IPS-NIHi7 (cell line): ENCODE data around the gene PCSK5.
"Not testable (repeated sequence)": the region's sequence is repeated elsewhere in the genome, so short reads cannot be mapped to it uniquely, and the experiment has no call there.

Source experiments
- DNase-seq: peaks from one replicate; pipeline ENCODE4 v3.0.0; 2012; ENCODE audit warnings: mixed read lengths; ENCODE audit errors: extremely low spot score

The PCSK5 gene

DNA sequence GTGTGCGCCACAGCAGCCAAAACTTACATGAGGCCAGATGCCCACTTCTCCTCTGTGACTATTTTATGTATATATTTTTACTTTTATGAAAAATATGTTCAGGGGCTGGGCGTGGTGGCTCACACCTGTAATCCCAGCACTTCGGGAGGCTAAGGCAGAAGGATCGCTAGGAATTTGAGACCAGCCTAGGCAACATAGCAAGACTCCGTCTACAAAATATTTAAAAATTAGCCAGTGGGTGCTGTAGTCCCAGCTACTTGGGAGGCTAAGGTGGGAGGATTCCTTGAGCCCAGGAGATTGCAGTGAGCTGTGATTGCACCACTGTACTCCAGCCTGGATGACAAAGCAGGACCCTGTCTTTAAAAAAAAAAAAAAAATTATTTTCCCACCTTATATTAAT is 420.5 kb downstream of the PCSK5 start:
- no peak for DNase-seq

DNA sequence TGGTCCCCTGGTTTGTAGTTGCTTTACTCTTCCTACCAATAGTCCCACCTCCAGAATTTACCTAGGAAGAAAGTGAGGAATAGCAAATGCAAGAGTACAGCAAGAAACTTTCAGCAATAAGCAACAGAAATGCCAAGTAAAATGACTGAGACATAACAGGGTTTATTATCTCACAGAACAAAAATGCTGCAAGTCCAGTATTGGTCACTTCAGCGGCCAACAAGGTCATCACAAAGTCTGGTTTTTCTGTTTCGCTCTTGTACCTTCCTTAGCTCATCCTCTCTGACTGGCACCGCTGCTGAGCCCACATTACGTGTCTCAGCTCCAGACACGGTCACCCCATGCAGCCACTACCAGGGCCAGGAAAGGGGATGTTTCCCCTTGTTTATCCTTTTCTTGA is 421.1 kb downstream of the PCSK5 start:
- no peak for DNase-seq

DNA sequence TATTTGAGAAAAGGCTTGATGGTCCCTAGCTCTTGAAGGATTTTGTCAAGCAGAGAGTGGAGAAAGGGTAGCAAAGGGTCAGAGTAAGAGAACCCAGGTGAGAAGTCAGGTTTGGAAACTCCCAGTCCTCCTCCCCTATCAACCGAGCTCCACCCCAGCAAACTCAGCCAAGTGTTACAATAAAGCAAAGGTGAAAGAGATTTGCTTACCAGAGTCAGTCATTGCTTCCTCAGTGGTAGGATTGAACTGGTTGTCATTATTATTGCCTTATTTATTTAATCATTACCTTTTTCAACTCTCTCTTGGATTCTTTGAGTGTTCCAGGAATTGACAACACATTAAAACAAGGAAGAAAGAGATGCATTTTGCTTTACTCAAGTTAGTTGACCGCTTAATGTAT is 423.3 kb downstream of the PCSK5 start:
- DNase-seq: no peak

DNA sequence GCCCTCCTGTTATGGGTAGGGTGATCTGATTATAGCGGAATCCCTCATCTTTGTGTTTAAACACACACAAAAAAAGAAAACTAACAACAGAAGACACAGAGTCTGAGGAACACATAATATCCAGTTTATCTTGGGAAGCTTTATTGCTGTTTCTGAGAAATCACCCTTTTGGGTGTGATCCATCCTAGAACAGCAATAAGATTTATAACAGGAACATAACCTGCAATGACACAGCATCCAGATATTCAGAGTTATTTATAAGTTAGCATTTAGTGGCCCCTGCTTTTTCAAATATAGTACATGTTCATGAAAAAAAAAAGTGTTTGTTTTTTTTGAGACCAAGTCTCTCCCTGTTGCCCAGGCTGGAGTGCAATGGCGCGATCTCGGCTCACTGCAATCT is 423.8 kb downstream of the PCSK5 start:
- no peak for DNase-seq

DNA sequence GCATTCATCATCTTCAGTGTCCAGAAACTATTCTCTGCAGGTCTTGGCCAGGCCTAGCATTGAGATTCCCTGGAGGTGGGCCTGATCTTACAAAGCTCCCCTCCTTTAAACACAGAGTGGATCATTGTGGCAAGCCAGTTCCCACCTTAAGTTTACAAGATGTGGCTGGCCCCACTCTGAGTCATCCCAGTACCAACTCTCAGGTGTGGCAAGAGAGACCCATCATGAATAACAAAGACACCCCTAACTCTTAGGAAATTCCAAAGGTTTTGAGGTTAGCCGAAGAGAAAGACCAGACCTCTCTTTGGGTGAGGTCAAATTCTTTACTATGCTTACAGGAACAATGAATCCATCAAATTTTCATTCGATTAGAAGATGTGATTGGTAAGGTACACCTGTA is 425.6 kb downstream of the PCSK5 start:
- no peak for DNase-seq

DNA sequence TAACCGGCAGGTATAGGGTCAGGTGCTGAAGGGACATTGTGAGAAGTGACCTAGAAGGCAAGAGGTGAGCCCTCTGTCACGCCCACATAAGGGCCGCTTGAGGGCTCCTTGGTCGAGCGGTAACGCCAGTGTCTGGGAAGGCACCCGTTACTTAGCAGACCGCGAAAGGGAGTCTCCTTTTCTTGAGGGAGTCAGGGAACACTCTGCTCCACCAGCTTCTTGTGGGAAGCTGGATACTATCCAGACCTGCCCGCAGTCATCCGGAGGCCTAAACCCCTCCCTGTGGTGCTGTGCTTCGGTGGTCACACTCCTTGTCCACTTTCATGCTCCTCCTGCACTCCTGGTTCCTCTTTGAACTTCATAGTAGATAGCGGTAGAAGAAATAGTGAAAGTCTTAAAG is 429.0 kb downstream of the PCSK5 start:
- DNase-seq: not testable (repeated sequence)

DNA sequence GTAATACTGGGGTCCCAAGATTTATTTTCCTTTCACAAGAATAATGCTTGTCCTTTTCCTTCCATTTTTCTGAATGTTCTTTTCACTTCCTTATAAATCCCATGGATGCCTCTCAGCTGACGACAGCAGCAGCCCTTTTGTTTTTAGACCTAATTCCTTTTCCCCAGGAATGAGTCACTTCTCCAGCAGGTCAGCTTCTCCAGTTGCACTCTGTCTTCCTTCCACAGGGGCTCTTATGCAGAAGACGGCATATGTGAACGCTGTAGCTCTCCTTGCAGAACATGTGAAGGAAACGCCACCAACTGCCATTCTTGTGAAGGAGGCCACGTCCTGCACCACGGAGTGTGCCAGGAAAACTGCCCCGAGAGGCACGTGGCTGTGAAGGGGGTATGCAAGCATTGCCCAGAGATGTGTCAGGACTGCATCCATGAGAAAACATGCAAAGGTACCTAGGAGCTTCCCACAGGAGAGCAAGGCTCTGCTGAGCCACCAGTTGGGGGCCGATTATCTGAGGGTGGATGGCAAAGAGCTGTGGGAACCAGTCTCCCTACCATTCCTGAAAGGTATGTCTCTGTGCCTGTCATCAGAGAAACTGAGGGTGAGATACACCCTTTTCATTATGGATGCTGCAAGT is 430.8 kb downstream of the PCSK5 start:
- peak; percentile 48 for DNase-seq

DNA sequence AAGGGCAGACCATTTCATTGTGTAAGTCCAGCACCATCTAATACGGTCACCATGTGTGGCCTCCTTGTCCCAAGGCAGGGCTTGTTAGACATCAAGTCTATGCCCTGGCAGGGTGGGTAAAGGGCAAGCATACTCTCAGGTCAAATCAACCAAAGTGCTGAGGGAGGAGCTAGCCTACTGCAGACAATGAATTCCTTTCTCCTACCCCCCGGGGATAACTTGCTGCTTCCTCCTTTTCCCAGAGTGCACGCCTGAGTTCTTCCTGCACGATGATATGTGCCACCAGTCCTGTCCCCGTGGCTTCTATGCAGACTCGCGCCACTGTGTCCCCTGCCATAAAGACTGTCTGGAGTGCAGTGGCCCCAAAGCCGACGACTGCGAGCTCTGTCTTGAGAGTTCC is 432.3 kb downstream of the PCSK5 start:
- DNase-seq: peak; percentile 25

DNA sequence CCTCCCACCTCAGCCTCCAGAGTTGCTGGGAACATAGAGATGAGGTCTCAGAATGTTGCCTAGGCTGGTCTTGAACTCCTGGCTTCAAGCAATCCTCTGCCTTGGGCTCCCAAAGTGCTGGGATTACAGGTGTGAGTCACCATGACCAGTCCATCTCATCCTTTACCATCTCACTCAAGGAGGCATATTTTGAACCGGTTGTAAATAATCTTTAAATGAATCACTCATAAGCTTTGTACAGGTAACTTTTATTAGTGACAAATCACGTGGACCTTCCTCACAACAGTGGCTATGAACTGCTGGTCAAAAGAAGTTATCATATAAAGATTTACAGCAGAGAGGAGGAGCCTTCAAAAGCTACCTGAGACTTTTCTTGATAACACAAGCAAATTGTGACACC is 433.0 kb downstream of the PCSK5 start:
- no peak for DNase-seq

DNA sequence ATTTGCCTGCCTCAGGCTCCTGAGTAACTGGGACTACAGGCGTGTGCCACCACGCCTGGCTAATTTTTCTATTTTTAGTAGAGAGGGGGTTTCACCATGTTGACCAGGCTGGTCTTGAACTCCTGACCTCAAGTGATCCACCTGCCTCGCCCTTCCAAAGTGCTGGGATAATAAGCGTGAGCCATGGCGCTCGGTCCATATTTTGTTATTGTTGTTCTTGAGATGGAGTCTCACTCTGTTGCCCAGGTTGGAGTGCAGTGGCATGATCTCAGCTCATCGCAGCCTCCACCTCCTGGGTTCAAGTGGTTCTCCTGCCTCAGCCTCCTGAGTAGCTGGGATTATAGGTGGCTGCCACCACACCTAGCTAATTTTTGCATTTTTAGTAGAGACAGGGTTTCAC is 433.6 kb downstream of the PCSK5 start:
- DNase-seq: not testable (repeated sequence)

DNA sequence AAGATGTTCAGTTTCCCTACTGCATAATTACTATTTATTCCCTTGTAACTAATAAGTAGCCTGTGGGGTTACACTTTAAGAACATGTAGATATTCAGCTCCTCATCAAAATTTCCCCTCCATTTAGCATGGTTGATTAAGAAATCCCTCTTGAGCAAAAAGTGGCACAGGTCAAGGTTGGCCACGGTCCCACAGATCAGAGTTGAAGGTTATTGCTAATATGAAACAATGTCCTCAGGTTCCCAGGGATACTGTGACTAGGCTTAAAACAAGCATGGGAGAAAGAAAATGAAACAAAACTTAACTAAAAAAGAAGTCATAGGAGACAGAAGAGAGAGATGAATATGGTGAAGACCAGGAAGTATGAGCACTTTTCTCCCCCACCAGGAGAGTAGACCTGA is 439.6 kb downstream of the PCSK5 start:
- no peak for DNase-seq

DNA sequence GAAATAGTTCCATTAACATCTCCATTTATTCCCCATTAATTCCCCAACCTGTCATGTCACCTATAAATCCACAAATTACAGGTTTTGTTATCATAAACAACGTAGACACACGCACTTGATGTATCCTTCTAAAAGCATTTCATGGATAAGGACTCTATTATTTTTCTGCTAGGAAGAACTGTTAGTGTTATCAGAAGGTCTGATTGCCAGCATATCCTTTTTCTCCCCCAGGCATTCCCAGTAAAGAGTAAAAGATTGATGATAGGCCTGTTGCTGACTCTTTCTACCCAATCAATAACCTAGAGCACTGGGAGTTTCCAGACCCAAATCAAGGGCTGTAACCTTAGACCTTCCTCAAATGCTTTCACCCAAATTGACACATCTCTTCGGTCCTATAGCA is 442.9 kb downstream of the PCSK5 start:
- no peak for DNase-seq

DNA sequence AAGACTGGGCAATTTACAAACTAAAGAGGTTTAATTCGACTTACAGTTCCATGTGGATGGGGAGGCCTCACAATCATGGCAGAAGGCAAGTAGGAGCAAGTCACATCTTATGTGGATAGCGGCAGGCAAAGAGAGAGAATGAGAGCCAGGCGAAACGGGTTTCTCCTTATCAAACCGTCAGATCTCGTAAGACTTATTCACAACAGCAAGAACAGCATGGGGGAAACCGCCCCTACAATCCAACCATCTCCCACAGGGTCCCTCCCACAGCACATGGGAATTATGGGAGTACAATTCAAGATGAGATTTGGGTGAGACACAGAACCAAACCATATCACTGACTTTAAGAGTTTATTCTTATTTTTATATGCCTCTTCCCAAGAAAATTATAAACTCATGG is 443.5 kb downstream of the PCSK5 start:
- no peak for DNase-seq

DNA sequence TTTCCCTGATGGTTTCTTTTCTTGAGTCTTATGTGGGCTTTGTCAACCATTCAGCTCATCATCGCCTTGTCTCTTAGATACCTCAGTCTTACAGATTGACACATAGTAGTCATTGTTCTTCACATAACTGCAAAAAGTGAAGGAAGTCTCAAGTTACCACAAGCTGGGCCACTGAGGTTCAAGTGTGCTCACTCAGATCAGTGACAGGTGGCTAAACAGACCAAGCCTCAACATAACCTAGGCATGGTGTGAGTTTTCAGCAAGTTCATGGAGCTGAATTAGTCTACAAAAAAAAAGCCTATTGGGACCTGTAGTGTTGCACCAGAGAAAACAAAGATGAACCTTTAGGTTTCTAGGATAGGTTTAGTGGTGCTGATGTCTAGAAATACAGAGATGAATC is 445.6 kb downstream of the PCSK5 start:
- DNase-seq: no peak

DNA sequence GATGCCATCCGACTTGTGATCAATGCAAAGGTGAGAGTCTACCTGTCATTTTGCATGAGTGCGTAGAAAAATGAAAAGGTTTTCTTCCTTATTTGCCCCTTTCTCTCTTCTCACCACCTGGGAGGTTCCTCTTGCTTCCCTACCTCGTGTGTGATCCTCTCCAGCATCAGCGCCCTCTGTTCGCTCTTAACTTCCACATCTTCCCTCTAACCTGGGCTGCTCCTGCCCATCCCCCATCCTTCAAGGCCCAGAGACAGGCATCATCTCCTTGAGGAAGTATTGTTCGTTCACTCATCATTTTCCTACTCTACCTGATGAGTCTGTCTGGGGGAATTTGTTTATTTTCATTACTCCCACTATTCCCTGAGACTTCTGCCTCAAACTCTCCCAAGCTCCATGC is 447.9 kb downstream of the PCSK5 start:
- DNase-seq: peak; percentile 28

DNA sequence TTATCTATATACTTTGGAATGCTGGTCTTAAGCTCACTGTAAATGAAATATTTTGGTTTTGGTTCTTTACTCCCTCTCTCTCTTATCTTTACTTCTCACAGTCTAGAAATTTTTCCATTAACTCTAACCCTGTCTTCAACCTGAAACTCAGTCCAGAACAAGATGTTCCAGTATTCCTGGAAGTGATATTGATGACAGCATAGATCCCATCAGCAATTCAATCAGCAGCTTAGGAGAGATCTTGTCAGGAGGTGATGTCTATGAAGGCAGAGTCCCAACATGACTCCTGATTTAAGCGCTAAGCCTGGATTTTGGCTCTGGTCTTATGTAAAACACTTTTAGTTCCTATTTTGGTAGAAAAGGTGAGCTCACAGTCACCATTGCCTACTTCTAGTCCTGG is 451.1 kb downstream of the PCSK5 start:
- no peak for DNase-seq

DNA sequence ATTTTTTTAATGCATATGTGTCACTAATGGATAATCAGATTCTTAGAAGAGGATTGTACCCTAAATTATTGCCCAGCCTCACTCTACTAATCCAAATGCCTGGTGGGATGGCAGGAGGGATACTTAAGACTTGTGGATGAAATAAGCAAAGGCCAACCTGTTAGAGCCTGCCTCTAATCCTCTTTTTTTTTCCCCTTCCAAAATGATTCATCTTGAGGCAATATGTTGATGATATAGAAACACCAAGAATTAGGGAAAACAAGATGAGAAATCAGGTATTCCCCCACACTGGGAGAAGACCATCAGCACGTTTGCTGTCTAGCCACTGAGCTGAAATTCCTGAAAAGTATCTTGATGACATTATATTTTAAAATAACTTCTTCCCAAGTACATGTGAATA is 451.7 kb downstream of the PCSK5 start:
- DNase-seq: no peak

DNA sequence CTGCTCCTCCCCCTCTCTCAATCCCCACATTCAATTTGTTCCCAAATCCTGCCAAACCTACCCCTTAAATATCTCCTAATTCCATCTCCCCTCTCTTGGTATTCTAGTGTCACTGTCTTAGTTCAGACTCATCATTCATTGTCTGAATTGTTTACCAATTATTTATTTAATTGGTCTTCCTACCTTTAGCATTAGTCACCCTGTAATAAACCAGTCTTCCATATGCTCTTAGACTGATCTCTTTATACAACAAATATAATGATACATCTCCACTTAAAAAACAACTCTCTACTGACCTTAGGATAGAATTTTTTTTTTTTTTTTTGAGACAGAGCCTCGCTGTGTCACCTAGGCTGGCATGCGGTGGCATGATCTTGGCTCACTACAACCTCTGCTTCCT is 452.4 kb downstream of the PCSK5 start:
- DNase-seq: no peak

DNA sequence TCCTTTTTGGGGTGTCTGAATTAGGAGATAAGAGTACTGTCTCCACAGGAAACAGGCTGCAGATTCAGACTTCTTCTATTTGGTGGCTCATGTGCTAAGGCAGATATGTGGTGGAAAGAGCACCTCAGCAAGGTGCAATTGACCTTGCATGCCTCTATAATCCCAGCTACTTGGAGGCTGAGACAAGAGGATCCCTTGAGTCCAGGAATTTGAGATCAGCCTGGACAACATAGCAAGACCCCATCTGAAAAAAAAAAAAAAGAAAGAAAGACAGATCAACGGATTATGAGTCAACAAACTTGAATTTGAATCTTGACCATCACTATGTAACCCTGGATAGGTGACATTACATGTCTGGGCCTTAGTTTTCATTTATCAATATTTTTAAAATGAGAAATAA is 459.4 kb downstream of the PCSK5 start:
- DNase-seq: no peak

DNA sequence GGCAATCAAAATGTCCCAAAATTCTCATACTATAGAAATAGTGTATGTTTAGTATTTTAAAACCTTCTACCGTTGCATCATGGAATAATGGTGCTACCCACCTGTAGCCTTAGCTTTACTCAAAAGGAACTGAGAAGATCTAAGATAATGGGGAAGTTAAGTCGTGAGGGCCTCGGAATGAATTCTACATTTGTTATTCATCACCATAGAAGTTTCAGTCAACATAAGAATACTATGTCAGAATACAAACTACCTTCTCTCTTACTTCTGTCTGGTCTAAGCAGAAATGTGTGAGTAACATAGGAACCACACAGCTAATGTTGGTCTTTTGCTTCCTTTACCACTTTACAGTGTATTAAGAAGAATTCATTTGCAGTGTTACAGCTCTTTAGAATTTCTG is 460.5 kb downstream of the PCSK5 start:
- DNase-seq: no peak

DNA sequence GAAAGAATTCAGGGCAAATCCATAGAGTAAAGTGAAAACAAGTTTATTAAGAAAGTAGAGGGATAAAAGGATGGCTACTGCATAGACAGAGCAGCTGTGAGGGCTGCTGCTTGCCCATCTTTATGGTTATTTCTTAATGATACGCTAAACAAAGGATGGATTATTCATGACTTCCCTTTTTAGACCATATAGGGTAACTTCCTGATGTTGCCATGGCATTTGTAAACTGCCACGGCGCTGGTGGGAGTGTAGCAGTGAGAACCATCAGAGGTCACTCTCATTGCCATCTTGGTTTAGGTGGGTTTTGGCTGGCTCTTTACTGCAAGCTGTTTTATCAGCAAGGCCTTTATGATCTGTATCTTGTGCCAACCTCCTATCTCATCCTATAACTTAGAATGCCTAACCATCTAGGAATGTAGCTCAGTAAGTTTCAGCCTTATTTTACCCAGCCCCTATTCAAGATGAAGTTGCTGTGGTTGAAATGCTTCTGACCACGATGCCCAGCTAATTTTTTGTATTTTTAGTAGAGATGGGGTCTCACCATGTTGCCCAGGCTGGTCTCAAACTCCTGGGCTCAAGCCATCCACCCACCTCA is 461.6 kb downstream of the PCSK5 start:
- DNase-seq: no peak

DNA sequence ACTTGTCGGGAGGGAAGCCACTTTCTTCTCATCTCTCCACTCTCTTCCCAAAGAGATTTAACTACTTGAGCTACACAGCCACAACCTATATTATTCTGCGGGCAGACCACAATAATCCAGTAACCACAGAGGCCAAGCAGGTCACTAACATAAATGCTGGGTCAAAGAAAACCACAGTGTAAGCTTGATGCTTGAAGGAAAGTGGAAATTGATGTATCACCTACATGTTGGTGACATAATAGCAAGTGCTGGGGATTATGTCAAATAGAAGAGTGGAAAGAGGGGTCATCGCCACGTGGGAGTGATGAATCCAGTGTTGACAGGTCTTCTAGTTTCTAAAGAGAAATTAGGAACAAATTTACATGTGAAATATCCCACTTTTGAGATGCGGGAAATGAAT is 462.8 kb downstream of the PCSK5 start:
- no peak for DNase-seq

DNA sequence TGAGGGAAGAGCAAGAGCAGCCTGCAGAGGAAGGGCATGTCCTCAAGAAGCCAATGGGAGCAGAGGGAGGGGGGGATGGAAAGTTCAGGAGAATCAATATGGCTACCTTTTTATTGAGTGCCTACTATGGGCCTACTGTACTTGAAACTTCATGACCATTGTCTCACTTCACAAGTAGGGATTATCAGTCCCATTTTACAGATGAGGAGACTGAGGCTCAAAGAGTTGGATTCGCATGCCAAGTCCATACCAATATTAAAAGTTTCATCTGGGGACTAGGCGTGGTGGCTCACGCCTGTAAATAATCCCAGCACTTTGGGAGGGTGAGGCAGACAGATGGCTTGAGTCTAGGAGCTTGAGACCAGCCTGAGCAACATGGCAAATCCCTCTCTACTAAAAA is 463.7 kb downstream of the PCSK5 start:
- no peak for DNase-seq

DNA sequence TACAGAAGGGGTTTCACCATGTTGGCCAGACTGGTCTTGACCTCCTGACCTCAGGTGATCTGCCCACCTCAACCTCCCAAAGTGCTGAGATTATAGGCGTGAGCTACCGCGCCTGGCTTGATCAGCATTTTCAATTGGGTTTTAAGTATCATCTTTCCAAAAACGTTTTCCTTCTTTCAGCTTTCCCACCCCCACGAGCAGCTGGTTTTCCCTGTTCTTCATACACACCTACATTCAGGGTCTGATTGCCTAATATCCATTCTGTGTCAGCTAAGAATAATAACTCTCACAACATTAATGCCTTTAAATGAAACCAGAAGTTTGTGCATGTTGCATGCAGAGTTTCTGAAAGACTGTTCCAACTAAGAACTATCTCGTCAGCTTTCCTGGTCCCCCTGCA is 465.4 kb downstream of the PCSK5 start:
- DNase-seq: no peak
